ENCODE measurements around the gene PLXNA4. TPM values are rescaled to one million over a fixed set of nuclear protein-coding genes. Genes with fewer than 3 reads are reported as not detected.

The PLXNA4 gene
- total and polyA plus RNA-seq, 2 experiments from 2014 or later: 0.08 to 0.80 TPM

GRCh38 chr7:132187391-132187790, 388.9 kb downstream of the PLXNA4 start:
- Histone ChIP-seq H3K79me2 (replicated peaks; ENCODE audit: insufficient read depth) (no peaks in the 10 kb centered on the region), H4K20me1 (replicated peaks; ENCODE audit: insufficient read depth) (no peaks in the 10 kb centered on the region), H3K4me1 (ENCODE audit: insufficient read depth) (peaks cover 28% of the 10 kb centered on the region), H3K9me2 (ENCODE audit: insufficient read depth) (no peaks in the 10 kb centered on the region; the same call in 1 of the 2 replicates), H3K27me3 (ENCODE audit: insufficient read depth) (no peaks in the 10 kb centered on the region), H3K36me3 (ENCODE audit: insufficient read depth) (0 out of 2 replicates have a peak, but pooled peaks cover 3% of the 10 kb centered on the region), H2AFZ (no peak overlapping the region), H3K27ac (ENCODE audit: low read depth) (peak overlapping the region; percentile 86; the same call in 1 of the 2 replicates), H3K4me2 (peak overlapping the region; percentile 9; the same call in 1 of the 2 replicates), H3K4me3 (no peak overlapping the region), H3F3A (replicated peaks; ENCODE audit: low read depth) (0 out of 2 replicates have a peak, but pooled peaks cover 4% of the 10 kb centered on the region)
- DNase-seq (ENCODE audit: low spot score) (no peak), ATAC-seq (no peak)
- TF ChIP-seq ZNF331 (CRISPR knock-in tag; IDR thresholded peaks at IDR 0.05; ENCODE audit: low read depth) (no peak), STAT1 (IDR thresholded peaks at IDR 0.05; ENCODE audit: unreplicated experiment) (no peak), JUNB (IDR thresholded peaks at IDR 0.05; ENCODE audit: unreplicated experiment) (no peak), POLR2AphosphoS5 (IDR thresholded peaks at IDR 0.05; ENCODE audit: low read depth) (no peak), ZNF462 (CRISPR knock-in tag; IDR thresholded peaks at IDR 0.05) (no peak), EZH2phosphoT487 (IDR thresholded peaks at IDR 0.05; ENCODE audit: unreplicated experiment) (no peak), CTCF (conservative IDR thresholded peaks at IDR 0.05; ENCODE audit: low read depth in 2 of 2) (no peak), NANOG (IDR thresholded peaks at IDR 0.05; ENCODE audit: borderline replicate concordance) (no peak), CREB1 (CRISPR knock-in tag; IDR thresholded peaks at IDR 0.05; ENCODE audit: low read depth) (no peak), ZNF114 (CRISPR knock-in tag; IDR thresholded peaks at IDR 0.05) (no peak), REST (IDR thresholded peaks at IDR 0.05; ENCODE audit: unreplicated experiment) (no peak), EZH2 (IDR thresholded peaks at IDR 0.05; ENCODE audit: low read depth, unreplicated experiment) (no peak), ETS1 (IDR thresholded peaks at IDR 0.05) (no peak)
- Mint-ChIP-seq H3K36me3 (ENCODE audit: low read depth) (peaks cover 22% of the 10 kb centered on the region), H3K27me3 (ENCODE audit: insufficient read depth, low read depth, poor library complexity) (peaks cover 13% of the 10 kb centered on the region), H3K9me3 (peaks cover 22% of the 10 kb centered on the region), H3K27ac (no peak overlapping the region), H3K4me3 (no peak overlapping the region), H3K4me1 (peaks cover 51% of the 10 kb centered on the region)

Data from GM23338 (cell line).